ENCODE results near the gene SCN8A. TPM values are rescaled to one million over a fixed set of nuclear protein-coding genes. Genes with fewer than 3 reads are reported as not detected.

Gene SCN8A
- total and polyA plus RNA-seq, 7 donors = 0.03 to 0.44 (median 0.08) TPM

DNA sequence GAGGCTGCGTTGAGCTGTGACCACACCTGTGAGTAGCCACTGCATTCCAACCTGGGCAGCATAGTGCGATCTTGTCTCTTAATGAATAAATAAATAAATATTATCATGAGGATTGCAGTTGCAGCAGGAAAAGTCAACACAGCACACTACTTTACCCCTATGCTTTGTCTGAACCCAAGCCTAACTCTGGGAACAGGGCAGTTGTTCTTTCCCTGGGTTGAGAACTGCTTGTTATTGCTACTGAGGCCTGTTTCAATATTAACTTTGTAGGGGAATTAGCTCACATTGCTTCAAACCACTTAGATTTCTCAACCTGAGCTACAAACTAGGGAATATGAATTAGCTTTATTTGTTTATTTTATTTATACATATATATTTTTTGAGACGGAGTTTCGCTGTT lies 102.5 kb downstream of the SCN8A start:
- no peak for ATAC-seq
- intact Hi-C loops (cut with DNase I) = no loop called here
- no peak overlapping the region for H3K4me3 ChIP-seq
- no peaks in the 10 kb centered on the region for H3K36me3 ChIP-seq (ENCODE audit: insufficient read depth in 1 of 2, low read depth in 1 of 2)
- H3K9me3 ChIP-seq = no peaks in the 10 kb centered on the region
- TF ChIP-seq, protein P1, sequence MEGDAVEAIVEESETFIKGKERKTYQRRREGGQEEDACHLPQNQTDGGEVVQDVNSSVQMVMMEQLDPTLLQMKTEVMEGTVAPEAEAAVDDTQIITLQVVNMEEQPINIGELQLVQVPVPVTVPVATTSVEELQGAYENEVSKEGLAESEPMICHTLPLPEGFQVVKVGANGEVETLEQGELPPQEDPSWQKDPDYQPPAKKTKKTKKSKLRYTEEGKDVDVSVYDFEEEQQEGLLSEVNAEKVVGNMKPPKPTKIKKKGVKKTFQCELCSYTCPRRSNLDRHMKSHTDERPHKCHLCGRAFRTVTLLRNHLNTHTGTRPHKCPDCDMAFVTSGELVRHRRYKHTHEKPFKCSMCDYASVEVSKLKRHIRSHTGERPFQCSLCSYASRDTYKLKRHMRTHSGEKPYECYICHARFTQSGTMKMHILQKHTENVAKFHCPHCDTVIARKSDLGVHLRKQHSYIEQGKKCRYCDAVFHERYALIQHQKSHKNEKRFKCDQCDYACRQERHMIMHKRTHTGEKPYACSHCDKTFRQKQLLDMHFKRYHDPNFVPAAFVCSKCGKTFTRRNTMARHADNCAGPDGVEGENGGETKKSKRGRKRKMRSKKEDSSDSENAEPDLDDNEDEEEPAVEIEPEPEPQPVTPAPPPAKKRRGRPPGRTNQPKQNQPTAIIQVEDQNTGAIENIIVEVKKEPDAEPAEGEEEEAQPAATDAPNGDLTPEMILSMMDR (IDR thresholded peaks at IDR 0.05) = no peak
- no peaks in the 10 kb centered on the region for H3K27me3 ChIP-seq (ENCODE audit: insufficient read depth in 3 of 3, low read length in 2 of 3)
- peaks cover 15% of the 10 kb centered on the region for H3K4me1 ChIP-seq
- DNase-seq = no peak
- WGBS, 3 donors = 95 to 98% (median 96%) methylated on average over 4 of the region's 4 CpGs
- no peak overlapping the region for H3K27ac ChIP-seq

DNA sequence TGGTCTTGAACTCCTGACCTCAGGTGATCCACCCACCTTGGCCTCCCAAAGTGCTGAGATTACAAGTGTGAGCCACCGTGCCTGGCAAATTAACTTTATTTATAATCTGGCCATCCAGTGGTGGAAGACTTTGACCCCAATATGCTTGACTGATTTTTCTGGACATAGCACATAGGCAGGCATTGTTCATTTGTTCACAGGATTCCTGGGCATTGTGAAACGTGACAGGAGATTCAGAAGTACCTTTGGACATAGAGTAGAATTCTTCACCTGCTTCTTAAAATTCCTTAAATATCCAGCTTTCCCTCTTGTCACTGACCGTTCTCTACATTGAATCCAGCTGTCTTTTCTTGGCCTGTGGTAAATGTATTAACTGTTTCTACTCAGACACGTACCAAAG lies 103.1 kb downstream of the SCN8A start:
- Histone ChIP-seq H3K4me1 (peaks cover 15% of the 10 kb centered on the region), H3K4me3 (no peak overlapping the region), H3K27me3 (ENCODE audit: insufficient read depth in 3 of 3, low read length in 2 of 3) (no peaks in the 10 kb centered on the region), H3K36me3 (ENCODE audit: insufficient read depth in 1 of 2, low read depth in 1 of 2) (no peaks in the 10 kb centered on the region), H3K27ac (no peak overlapping the region), H3K9me3 (no peaks in the 10 kb centered on the region)
- intact Hi-C loops (cut with DNase I) = no loop called here
- whole genome bisulfite sequencing, 3 donors = 39 to 53% (median 43%) methylated on average over 4 of the region's 4 CpGs
- no peak for DNase-seq
- TF ChIP-seq, protein P1 (IDR thresholded peaks at IDR 0.05) = no peak
- ATAC-seq = no peak

DNA sequence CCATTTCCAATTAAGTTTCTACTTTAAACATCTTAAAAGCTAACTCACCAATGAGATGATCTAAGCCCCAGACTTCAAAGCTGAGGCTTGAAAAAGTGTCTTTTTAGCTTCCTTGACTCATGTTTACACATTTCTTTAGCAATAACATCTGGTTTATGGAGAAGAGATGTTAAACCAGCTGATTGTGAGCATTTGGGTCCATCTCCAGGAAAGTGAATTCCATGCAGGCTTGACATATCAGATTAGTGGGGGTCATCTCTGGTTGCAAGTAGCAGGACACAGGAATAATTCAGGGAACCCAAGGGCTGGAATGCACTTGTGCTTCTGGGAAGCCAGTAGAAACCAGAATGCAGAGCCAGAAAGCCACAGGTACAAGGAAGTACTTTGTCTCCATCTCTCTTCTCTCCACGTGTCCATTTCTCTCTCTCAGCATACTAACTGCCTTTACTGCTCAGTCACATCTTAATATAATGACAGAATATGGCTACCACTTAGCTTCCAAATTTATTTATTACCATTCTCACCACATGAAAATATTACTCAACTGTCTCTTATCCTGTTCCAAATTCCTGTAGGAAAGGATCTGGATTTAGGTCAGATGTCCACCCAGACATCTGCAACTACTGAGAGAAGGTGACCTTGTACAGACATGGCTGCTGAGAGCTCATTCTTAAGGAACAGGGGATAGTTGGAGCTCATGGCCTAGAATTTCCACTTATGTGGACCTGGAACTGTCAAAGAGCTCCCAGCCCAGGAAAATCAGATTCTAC lies 104.4 kb downstream of the SCN8A start:
- peaks cover 15% of the 10 kb centered on the region for H3K4me1 ChIP-seq
- H3K27ac ChIP-seq = no peak overlapping the region
- no peaks in the 10 kb centered on the region for H3K36me3 ChIP-seq (ENCODE audit: insufficient read depth in 1 of 2, low read depth in 1 of 2)
- intact Hi-C loops (cut with DNase I) = no loop called here
- DNase-seq = no peak
- 41 to 74% (median 54%) methylated on average over 1 of the region's 1 CpG for WGBS, 3 donors
- H3K4me3 ChIP-seq = no peak overlapping the region
- TF ChIP-seq, protein P1 (IDR thresholded peaks at IDR 0.05) = no peak
- H3K9me3 ChIP-seq = no peaks in the 10 kb centered on the region
- no peak for ATAC-seq
- no peaks in the 10 kb centered on the region for H3K27me3 ChIP-seq (ENCODE audit: insufficient read depth in 3 of 3, low read length in 2 of 3)

DNA sequence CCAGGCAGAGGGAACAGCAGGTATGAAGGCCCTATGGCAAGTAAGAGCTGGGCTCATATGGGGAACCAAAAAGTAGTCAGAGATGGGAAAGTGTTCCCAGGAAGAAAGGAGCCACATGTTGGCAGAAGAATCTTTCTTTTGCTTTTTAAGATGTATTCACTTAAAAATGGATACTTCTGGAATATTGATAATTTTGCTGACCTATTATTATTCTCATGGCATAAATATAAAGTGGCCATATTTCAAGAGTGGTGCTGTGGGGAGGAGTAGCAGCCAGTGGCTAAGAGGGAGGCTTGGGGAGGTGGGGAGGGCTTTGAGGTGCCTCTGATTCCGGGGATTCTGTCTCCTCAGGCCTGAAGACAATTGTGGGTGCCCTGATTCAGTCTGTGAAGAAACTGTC lies 108.2 kb downstream of the SCN8A start:
- TF ChIP-seq, protein P1 (IDR thresholded peaks at IDR 0.05) = no peak
- H3K36me3 ChIP-seq (ENCODE audit: insufficient read depth in 1 of 2, low read depth in 1 of 2) = no peaks in the 10 kb centered on the region
- ATAC-seq = no peak
- no peaks in the 10 kb centered on the region for H3K4me1 ChIP-seq
- H3K4me3 ChIP-seq = no peak overlapping the region
- DNase-seq = no peak
- H3K27me3 ChIP-seq (ENCODE audit: insufficient read depth in 3 of 3, low read length in 2 of 3) = no peaks in the 10 kb centered on the region
- WGBS, 3 donors = 75 to 94% (median 94%) methylated on average over 1 of the region's 1 CpG
- no peak overlapping the region for H3K27ac ChIP-seq
- H3K9me3 ChIP-seq = no peaks in the 10 kb centered on the region
- intact Hi-C loops (cut with DNase I) = no loop called here

DNA sequence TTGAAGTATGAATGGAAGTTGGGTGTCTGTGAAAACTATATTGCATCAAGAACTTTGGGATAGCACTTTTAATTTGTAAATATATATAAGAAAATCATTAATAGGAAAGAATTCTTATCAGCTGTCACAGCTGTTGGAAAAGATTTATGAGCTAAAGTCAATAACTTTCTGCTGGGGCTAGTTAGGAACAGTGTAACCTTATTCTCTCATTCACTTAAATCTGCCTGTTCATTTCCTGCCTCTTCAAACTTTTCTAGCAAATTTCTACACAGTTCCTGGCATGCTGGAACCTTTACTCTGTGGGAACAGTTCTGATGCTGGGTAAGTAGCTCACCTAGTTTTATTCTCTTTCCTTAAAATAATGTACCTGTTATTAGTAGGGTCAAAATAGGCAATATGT lies 109.9 kb downstream of the SCN8A start:
- intact Hi-C loops (cut with DNase I) = no loop called here
- H3K36me3 ChIP-seq (ENCODE audit: insufficient read depth in 1 of 2, low read depth in 1 of 2) = no peaks in the 10 kb centered on the region
- H3K27ac ChIP-seq = no peak overlapping the region
- ATAC-seq (no peak), DNase-seq (no peak)
- no peak overlapping the region for H3K4me3 ChIP-seq
- no peaks in the 10 kb centered on the region for H3K9me3 ChIP-seq
- H3K4me1 ChIP-seq = no peaks in the 10 kb centered on the region
- no peaks in the 10 kb centered on the region for H3K27me3 ChIP-seq (ENCODE audit: insufficient read depth in 3 of 3, low read length in 2 of 3)
- TF ChIP-seq, protein P1 (IDR thresholded peaks at IDR 0.05) = no peak

All from psoas muscle (tissue), 8 donors.